Measurements from ENCODE around the gene PRR30.

The PRR30 gene

GRCh38 chr2:27175330-27175729 is 36.1 kb upstream of the PRR30 start:
- Histone ChIP-seq H3K4me3 (no peak overlapping the region), H3K36me3 (ENCODE audit: insufficient read depth, low read length) (no peaks in the 10 kb centered on the region), H3K27ac (no peak overlapping the region)

GRCh38 chr2:27174638-27175037 is 35.4 kb upstream of the PRR30 start:
- Histone ChIP-seq H3K36me3 (ENCODE audit: insufficient read depth, low read length) (no peaks in the 10 kb centered on the region), H3K4me3 (no peak overlapping the region), H3K9ac (ENCODE audit: insufficient read length) (no peak overlapping the region), H3K9me3 (ENCODE audit: low read depth, low read length) (no peaks in the 10 kb centered on the region), H3K27ac (no peak overlapping the region)
- DNase-seq (ENCODE audit: low read depth, low spot score): no peak
- TF ChIP-seq FOXP2 (optimal IDR thresholded peaks at IDR 0.05; ENCODE audit: control extremely low read depth, extremely low read length, insufficient read depth) (no peak), POLR2AphosphoS5 (IDR thresholded peaks at IDR 0.05; ENCODE audit: borderline replicate concordance, low read depth, low read length) (no peak), EZH2 (IDR thresholded peaks at IDR 0.05) (no peak)

More at GRCh38 chr2:27175330-27175729, 36.1 kb upstream of the PRR30 start:
- TF ChIP-seq POLR2AphosphoS5 (IDR thresholded peaks at IDR 0.05; ENCODE audit: borderline replicate concordance, low read depth, low read length) (no peak), EZH2 (IDR thresholded peaks at IDR 0.05) (no peak), FOXP2 (optimal IDR thresholded peaks at IDR 0.05; ENCODE audit: control extremely low read depth, extremely low read length, insufficient read depth) (no peak)
- no peak overlapping the region for H3K9ac ChIP-seq (ENCODE audit: insufficient read length)
- no peaks in the 10 kb centered on the region for H3K9me3 ChIP-seq (ENCODE audit: low read depth, low read length)
- no peak for DNase-seq (ENCODE audit: low read depth, low spot score)

- no peak overlapping the region for H3K9ac ChIP-seq (ENCODE audit: insufficient read length)
- no peak overlapping the region for H3K27ac ChIP-seq
- H3K4me3 ChIP-seq: no peak overlapping the region
- no peaks in the 10 kb centered on the region for H3K9me3 ChIP-seq (ENCODE audit: low read depth, low read length)
- TF ChIP-seq EZH2 (IDR thresholded peaks at IDR 0.05) (no peak), POLR2AphosphoS5 (IDR thresholded peaks at IDR 0.05; ENCODE audit: borderline replicate concordance, low read depth, low read length) (no peak), FOXP2 (optimal IDR thresholded peaks at IDR 0.05; ENCODE audit: control extremely low read depth, extremely low read length, insufficient read depth) (no peak)
- no peaks in the 10 kb centered on the region for H3K36me3 ChIP-seq (ENCODE audit: insufficient read depth, low read length)
- DNase-seq (ENCODE audit: low read depth, low spot score): no peak
Observed at GRCh38 chr2:27171351-27171848, 32.2 kb upstream of the PRR30 start.

- no peak overlapping the region for H3K9ac ChIP-seq (ENCODE audit: insufficient read length)
- TF ChIP-seq POLR2AphosphoS5 (IDR thresholded peaks at IDR 0.05; ENCODE audit: borderline replicate concordance, low read depth, low read length) (no peak), FOXP2 (optimal IDR thresholded peaks at IDR 0.05; ENCODE audit: control extremely low read depth, extremely low read length, insufficient read depth) (no peak)
Observed at GRCh38 chr2:27170581-27171337, 31.5 kb upstream of the PRR30 start.

DNA sequence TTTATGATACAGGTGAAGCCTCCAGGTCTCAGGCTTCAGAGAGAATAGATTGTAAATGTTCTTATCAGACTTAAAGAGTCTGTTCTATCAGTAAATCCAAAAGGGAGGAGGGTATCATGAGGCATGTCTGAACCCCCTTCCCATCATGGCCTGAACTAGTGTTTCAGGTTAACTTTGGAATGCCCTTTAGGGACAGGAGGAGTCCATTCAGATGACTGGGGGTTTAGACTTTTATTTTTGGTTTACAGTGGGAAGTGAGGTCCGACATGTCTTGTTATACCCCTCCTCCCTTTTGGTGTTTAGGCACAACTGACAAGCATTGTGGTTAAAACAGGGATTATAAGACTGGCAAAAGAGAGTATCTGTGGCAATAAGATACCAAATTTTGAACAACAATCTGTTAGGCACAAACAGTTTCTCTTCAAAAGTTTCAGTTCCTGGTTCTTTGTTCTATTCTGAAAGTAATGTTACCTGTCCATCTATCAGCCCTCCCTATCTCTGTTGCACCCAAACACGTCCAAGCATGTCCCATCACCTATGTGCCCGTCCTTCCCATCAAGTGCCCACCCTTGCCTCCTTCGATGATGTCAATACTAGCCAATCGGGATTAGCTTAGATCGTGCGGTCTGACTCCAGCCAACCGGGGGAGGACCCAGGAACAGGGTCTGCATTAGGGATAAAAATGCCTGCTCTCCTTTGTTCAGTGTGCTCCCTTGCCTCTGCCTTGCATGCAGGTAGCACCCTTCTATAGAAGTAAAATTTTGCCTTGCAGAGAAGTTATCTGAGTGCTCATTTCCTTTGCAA is 26.0 kb upstream of the PRR30 start:
- TF ChIP-seq FOXP2 (optimal IDR thresholded peaks at IDR 0.05; ENCODE audit: control extremely low read depth, extremely low read length, insufficient read depth) (no peak), EZH2 (IDR thresholded peaks at IDR 0.05) (no peak), POLR2AphosphoS5 (IDR thresholded peaks at IDR 0.05; ENCODE audit: borderline replicate concordance, low read depth, low read length) (no peak)
- DNase-seq (ENCODE audit: low read depth, low spot score): no peak
- Histone ChIP-seq H3K9ac (ENCODE audit: insufficient read length) (no peak overlapping the region), H3K36me3 (ENCODE audit: insufficient read depth, low read length) (no peaks in the 10 kb centered on the region), H3K27ac (no peak overlapping the region), H3K4me3 (no peak overlapping the region), H3K9me3 (ENCODE audit: low read depth, low read length) (no peaks in the 10 kb centered on the region)

More at GRCh38 chr2:27170581-27171337, 31.5 kb upstream of the PRR30 start:
- Histone ChIP-seq H3K27ac (no peak overlapping the region), H3K4me3 (no peak overlapping the region), H3K36me3 (ENCODE audit: insufficient read depth, low read length) (no peaks in the 10 kb centered on the region), H3K9me3 (ENCODE audit: low read depth, low read length) (no peaks in the 10 kb centered on the region)
- DNase-seq (ENCODE audit: low read depth, low spot score): no peak

DNA sequence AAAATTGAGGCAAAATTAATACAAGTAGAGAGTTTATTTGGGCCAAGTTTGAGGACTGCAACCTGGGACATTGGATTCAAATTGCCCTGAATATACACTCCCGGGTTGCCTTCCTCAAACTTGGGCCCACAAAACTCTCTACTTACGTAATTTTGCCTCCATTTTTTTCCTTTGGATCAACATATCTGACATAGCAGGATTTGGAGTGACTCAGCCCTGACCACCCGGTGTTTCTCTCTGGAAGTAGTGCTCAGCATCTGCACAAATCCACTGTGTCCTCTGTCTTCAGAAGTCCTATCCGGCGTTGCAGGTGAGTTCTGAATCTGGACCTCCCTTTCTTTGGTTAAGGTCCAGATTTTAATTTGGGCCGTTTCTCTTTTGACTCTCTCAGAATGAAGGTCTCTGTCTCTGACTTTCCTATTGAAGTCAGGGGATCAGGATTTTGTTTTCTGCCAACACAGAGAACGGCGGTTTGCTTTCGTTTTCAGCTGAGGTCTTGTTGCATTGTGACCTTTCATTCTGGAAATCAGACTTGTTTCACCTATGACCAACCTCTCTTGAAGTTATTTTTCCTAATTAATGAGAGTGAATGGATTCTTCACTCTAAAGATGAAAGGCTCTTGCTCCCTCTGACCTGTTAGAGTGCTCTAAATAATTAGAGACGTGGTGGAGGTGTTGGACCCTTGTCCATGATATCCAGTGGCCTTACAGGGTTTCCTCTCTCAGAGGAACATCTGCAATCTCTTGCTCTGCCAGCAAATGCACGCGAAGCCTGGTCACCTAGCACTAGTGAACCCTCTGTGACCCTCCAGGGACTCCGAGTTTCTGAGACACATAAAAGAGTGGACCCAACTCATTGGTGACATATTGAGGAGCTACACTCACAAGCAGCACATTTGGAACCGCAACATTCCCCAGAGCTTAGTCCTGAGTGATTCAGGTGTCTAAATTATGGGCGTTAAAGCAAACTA is 23.2 kb upstream of the PRR30 start:
- Histone ChIP-seq H3K9ac (ENCODE audit: insufficient read length) (no peak overlapping the region), H3K9me3 (ENCODE audit: low read depth, low read length) (no peaks in the 10 kb centered on the region), H3K36me3 (ENCODE audit: insufficient read depth, low read length) (no peaks in the 10 kb centered on the region), H3K27ac (no peak overlapping the region), H3K4me3 (no peak overlapping the region)
- DNase-seq (ENCODE audit: low read depth, low spot score): no peak
- TF ChIP-seq FOXP2 (optimal IDR thresholded peaks at IDR 0.05; ENCODE audit: control extremely low read depth, extremely low read length, insufficient read depth) (no peak), POLR2AphosphoS5 (IDR thresholded peaks at IDR 0.05; ENCODE audit: borderline replicate concordance, low read depth, low read length) (no peak)

DNA sequence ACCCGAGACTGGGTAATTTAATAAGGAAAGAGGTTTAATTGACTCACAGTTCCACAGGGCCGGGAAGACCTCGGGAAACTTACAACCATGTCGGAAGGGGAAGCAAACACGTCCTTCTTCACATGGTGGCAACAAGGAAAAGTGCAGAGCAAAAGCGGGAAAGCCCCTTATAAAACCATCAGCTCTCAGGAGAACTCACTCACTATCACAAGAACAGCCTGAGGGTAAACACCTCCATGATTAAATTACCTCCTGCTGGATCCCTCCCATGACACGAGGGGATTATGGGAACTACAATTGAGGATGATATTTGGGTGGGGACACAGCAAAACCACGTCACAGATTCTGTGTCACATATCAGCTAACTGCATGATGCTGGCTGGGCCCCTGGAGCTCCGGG is 21.0 kb upstream of the PRR30 start:
- Histone ChIP-seq H3K27ac (no peak overlapping the region), H3K9ac (ENCODE audit: insufficient read length) (no peak overlapping the region), H3K4me3 (no peak overlapping the region), H3K9me3 (ENCODE audit: low read depth, low read length) (no peaks in the 10 kb centered on the region), H3K36me3 (ENCODE audit: insufficient read depth, low read length) (no peaks in the 10 kb centered on the region)
- DNase-seq (ENCODE audit: low read depth, low spot score): no peak
- TF ChIP-seq EZH2 (IDR thresholded peaks at IDR 0.05) (no peak), FOXP2 (optimal IDR thresholded peaks at IDR 0.05; ENCODE audit: control extremely low read depth, extremely low read length, insufficient read depth) (no peak), POLR2AphosphoS5 (IDR thresholded peaks at IDR 0.05; ENCODE audit: borderline replicate concordance, low read depth, low read length) (no peak)

All from SK-N-MC (cell line).